IMR-90 (cell line): Measurements from ENCODE around the gene MAN2C1. TPM values are rescaled to one million over a fixed set of nuclear protein-coding genes. Genes with fewer than 3 reads are reported as not detected.
A peak's percentile ranks its signal among the peaks of the same experiment; 100 is the strongest.

Experiments used
- ATAC-seq: fragments of 200-7000 bp; cut with Tn5 transposase; 2 replicates; pipeline ENCODE4 v1.9.1; 2020; ENCODE audit warnings: low read depth, mild to moderate bottlenecking, moderate library complexity
- BruUV-seq: library from RNA; stranded (reverse); fragments of 400-500 nt; replicated peaks from 2 replicates; lab custom pipeline; 2021; lab: Mats Ljungman, UMichigan
- CTCF ChIA-PET: fragments of 300-600 bp; formaldehyde crosslinking; extraction: SDS; loops from one replicate; lab custom pipeline; 2021; ENCODE audit warnings: antibody characterized with exemption; lab: Yijun Ruan, JAX
- POLR2A ChIA-PET: fragments of 300-600 bp; sonication (Branson Sonifier 250); formaldehyde crosslinking; loops from one replicate; lab custom pipeline; 2022; ENCODE audit warnings: antibody characterized with exemption; ENCODE audit not compliant: unreplicated experiment; lab: Charles Lee
- DNase-seq: peaks from one replicate; pipeline ENCODE4 v3.0.0; 2013
- H2AFZ ChIP-seq: replicated peaks from 2 replicates; pipeline ENCODE3; 2013; ENCODE audit warnings: low read length, mild to moderate bottlenecking; ENCODE audit not compliant: poor library complexity
- H2AK5ac ChIP-seq: 2 replicates; pipeline ENCODE4 v1.6.1; 2013; ENCODE audit warnings: low read depth, low read length, inconsistent platforms
- H2AK9ac ChIP-seq: replicated peaks from 2 replicates; pipeline ENCODE3; 2013; ENCODE audit warnings: mild to moderate bottlenecking, low read depth, low read length, moderate library complexity; ENCODE audit not compliant: poor library complexity
- H2BK120ac ChIP-seq: 2 replicates; pipeline ENCODE4 v1.6.1; 2013; ENCODE audit warnings: low read depth, low read length, inconsistent platforms
- H2BK15ac ChIP-seq: 3 replicates; pipeline ENCODE4 v1.6.1; 2013; ENCODE audit warnings: low read depth, low read length, inconsistent platforms
- H2BK20ac ChIP-seq: 2 replicates; pipeline ENCODE4 v1.6.1; 2013; ENCODE audit warnings: low read depth, mild to moderate bottlenecking, inconsistent platforms, low read length, moderate library complexity
- H2BK5ac ChIP-seq: 2 replicates; pipeline ENCODE4 v1.6.1; 2013; ENCODE audit warnings: mild to moderate bottlenecking, low read depth, low read length, inconsistent platforms; ENCODE audit not compliant: poor library complexity, severe bottlenecking
- H3K14ac ChIP-seq: replicated peaks from 2 replicates; pipeline ENCODE4 v1.6.1; 2013; ENCODE audit warnings: low read depth, low read length, inconsistent platforms
- H3K18ac ChIP-seq: 2 replicates; pipeline ENCODE4 v1.6.1; 2013; ENCODE audit warnings: low read depth, low read length, control low read depth
- H3K23ac ChIP-seq: 2 replicates; pipeline ENCODE4 v1.6.1; 2013; ENCODE audit warnings: low read depth, low read length, inconsistent platforms
- H3K27ac ChIP-seq: 2 replicates; pipeline ENCODE4 v1.5.1; 2013; ENCODE audit warnings: mild to moderate bottlenecking, control low read depth, low read length; ENCODE audit not compliant: insufficient read depth
- H3K27me3 ChIP-seq: 2 replicates; pipeline ENCODE4 v1.6.1; 2013; ENCODE audit warnings: low read length; ENCODE audit not compliant: control insufficient read depth, insufficient read depth
- H3K36me3 ChIP-seq: 2 replicates; pipeline ENCODE4 v1.6.1; 2013; ENCODE audit warnings: low read length, mixed read lengths; ENCODE audit not compliant: control insufficient read depth, insufficient read depth
- H3K4ac ChIP-seq: 2 replicates; pipeline ENCODE4 v1.6.1; 2013; ENCODE audit warnings: low read depth, low read length, inconsistent platforms
- H3K4me1 ChIP-seq: 2 replicates; pipeline ENCODE4 v1.6.1; 2013; ENCODE audit warnings: low read length, mixed read lengths; ENCODE audit not compliant: control insufficient read depth, insufficient read depth
- H3K4me2 ChIP-seq: 2 replicates; pipeline ENCODE4 v1.6.1; 2013; ENCODE audit warnings: low read depth, mild to moderate bottlenecking, control low read depth, low read length, moderate library complexity
- H3K4me3 ChIP-seq: 2 replicates; pipeline ENCODE4 v1.5.1; 2013; ENCODE audit warnings: low read depth, mild to moderate bottlenecking, control low read depth, low read length, moderate library complexity; ENCODE audit not compliant: insufficient read depth
- H3K56ac ChIP-seq: 2 replicates; pipeline ENCODE4 v1.6.1; 2013; ENCODE audit warnings: low read length, inconsistent platforms; ENCODE audit not compliant: insufficient read depth; ENCODE audit errors: extremely low read depth
- H3K79me1 ChIP-seq, 2 experiments: 2 replicates each; pipeline ENCODE4 v1.6.1; 2013; ENCODE audit warnings: low read length in 2 of 2, inconsistent platforms in 1 of 2, low read depth in 1 of 2
- H3K9ac ChIP-seq: 2 replicates; pipeline ENCODE4 v1.6.1; 2013; ENCODE audit warnings: low read depth, low read length, control low read depth
- H3K9me1 ChIP-seq: 2 replicates; pipeline ENCODE4 v1.6.1; 2013; ENCODE audit warnings: low read length, inconsistent platforms; ENCODE audit not compliant: insufficient read depth
- H3K9me3 ChIP-seq: 2 replicates; pipeline ENCODE4 v1.6.1; 2013; ENCODE audit warnings: low read length; ENCODE audit not compliant: control insufficient read depth, insufficient read depth
- H4K20me1 ChIP-seq: 2 replicates; pipeline ENCODE4 v1.6.1; 2013; ENCODE audit warnings: low read length, inconsistent platforms; ENCODE audit not compliant: insufficient read depth
- H4K5ac ChIP-seq: 2 replicates; pipeline ENCODE4 v1.6.1; 2013; ENCODE audit warnings: mild to moderate bottlenecking, low read depth, low read length, control low read depth
- H4K8ac ChIP-seq, 2 experiments: 2 replicates each; pipeline ENCODE4 v1.6.1; 2013; ENCODE audit warnings: low read depth in 2 of 2, low read length in 2 of 2, control low read depth in 1 of 2, inconsistent platforms in 1 of 2
- H4K91ac ChIP-seq: 2 replicates; pipeline ENCODE4 v1.6.1; 2013; ENCODE audit warnings: low read depth, low read length, inconsistent platforms; ENCODE audit not compliant: insufficient read depth
- CTCF ChIP-seq: conservative IDR thresholded peaks from 2 replicates; pipeline ENCODE4 v1.5.1; 2012; ENCODE audit warnings: mild to moderate bottlenecking, low read depth, low read length, improper control_type of control experiment
- ELK1 ChIP-seq: fragments of 150-350 bp; IDR thresholded peaks from 2 replicates; pipeline ENCODE4 v1.6.1; 2016; ENCODE audit warnings: low read depth, mild to moderate bottlenecking, low read length, moderate library complexity, borderline replicate concordance
- RAD21 ChIP-seq: IDR thresholded peaks from 2 replicates; pipeline ENCODE4 v1.6.1; 2012; ENCODE audit warnings: low read length, improper control_type of control experiment
- WGBS, 2 experiments: methylation state at CpG; one replicate each; pipeline versions ENCODE4 v1.1.5 to v1.1.7; 2013; ENCODE audit warnings: missing lambda C conversion rate in 2 of 2; ENCODE audit not compliant: insufficient read length in 1 of 2; ENCODE audit errors: extremely low coverage in 2 of 2; 5-methylcytosine and 5-hydroxymethylcytosine counted together
- dilution Hi-C: fragments of 300-500 bp; cut with HindIII; formaldehyde crosslinking; loops from one replicate; pipeline ENCODE4 v1.14.3; 2018; ENCODE audit warnings: low sequenced_read_pairs; ENCODE audit not compliant: unreplicated experiment
- in situ Hi-C: fragments of 300-500 bp; cut with MboI; formaldehyde crosslinking; loops from 3 replicates; pipeline ENCODE4 v1.14.3; 2019; ENCODE audit warnings: low sequenced_read_pairs, inconsistent platforms, mixed read lengths
- intact Hi-C: fragments of 100-400 bp; cut with micrococcal nuclease; formaldehyde crosslinking; loops from 2 replicates; pipeline ENCODE4 v1.10.0; 2022
- polyA plus RNA-seq, 3 experiments: library from polyadenylated mRNA; depleted of rRNA; stranded (reverse); fragments of >200 nt; gene quantifications; 2 replicates each; pipeline ENCODE4 v1.2.3, GENCODE V29; 2012; ENCODE audit warnings: low replicate concordance in 1 of 3
- total RNA-seq: library from RNA; depleted of rRNA; stranded (reverse); fragments of >200 nt; gene quantifications from 2 replicates; pipeline ENCODE4 v1.2.3, GENCODE V29; 2012

Gene MAN2C1
- total and polyA plus RNA-seq, 2 of the 4 experiments (the other 2 are of a cell fraction) = 34.8 to 153 TPM

- Histone ChIP-seq H3K36me3 (no peaks in the 10 kb centered on the region), H4K91ac (no peak overlapping the region), H3K14ac (no peak overlapping the region), H3K79me1 (no peaks in the 10 kb centered on the region), H3K4ac (no peak overlapping the region), H2BK20ac (no peak overlapping the region), H2AK5ac (no peak overlapping the region), H3K9me3 (no peaks in the 10 kb centered on the region), H2BK120ac (no peak overlapping the region), H3K56ac (no peak overlapping the region), H3K27me3 (peaks cover 49% of the 10 kb centered on the region), H2BK5ac (no peak overlapping the region), H3K27ac (no peak overlapping the region), H3K18ac (no peak overlapping the region), H2AFZ (peak overlapping the region; percentile 14), H3K9ac (no peak overlapping the region), H3K4me2 (no peak overlapping the region), H2BK15ac (no peak overlapping the region), H3K4me1 (no peaks in the 10 kb centered on the region), H4K5ac (no peak overlapping the region), H4K20me1 (no peaks in the 10 kb centered on the region), H3K23ac (no peak overlapping the region), H2AK9ac (no peak overlapping the region), H3K4me3 (no peak overlapping the region), H3K9me1 (no peaks in the 10 kb centered on the region), H4K8ac (no peak overlapping the region)
- intact Hi-C loops = loop anchor here (10.0 kb wide), 2 partner anchors 63 to 283 kb away; partner anchors contain the start of gene PPCDC
- in situ Hi-C loops = no loop called here
- ChIA-PET CTCF (no interaction called here), POLR2A (no interaction called here)
- WGBS, 2 experiments = 15% methylated on average over 10 of the region's 15 CpGs; no CpG with 5 or more reads in 1 of the 2 experiments
- DNase-seq = no peak
- peak; percentile 63 for ATAC-seq
- dilution Hi-C loops = no loop called here
- TF ChIP-seq RAD21 (peak; percentile 42), CTCF (0 out of 2 replicates have a peak, but pooled peaks have one; percentile 20), ELK1 (no peak)
- BruUV-seq = no TSS peak
These were observed 60.5 kb downstream of the MAN2C1 start for GRCh38 chr15:75307778-75308390.
